Stimulated activated CD8-positive, alpha-beta memory T cell treated with anti-CD3 and anti-CD28 coated beads, Interleukin-7, amount 100 ng/mL, for 1 hour (primary cell): ENCODE data around the gene ASCC2.
"Not testable (repeated sequence)": the region's sequence is repeated elsewhere in the genome, so short reads cannot be mapped to it uniquely, and the experiment has no call there.

ENCODE experiments used
- DNase-seq, 2 donors: peaks; one replicate each; pipeline ENCODE4 v3.0.0-alpha.2; 2020; ENCODE audit warnings: low read depth in 2 of 2

Gene ASCC2

GRCh38 chr22:29754658-29755395 is 83.2 kb downstream of the ASCC2 start:
- DNase-seq, result not testable (repeated sequence)

- DNase-seq, result no peak
These were observed 84.0 kb downstream of the ASCC2 start for GRCh38 chr22:29753808-29754657.

DNA sequence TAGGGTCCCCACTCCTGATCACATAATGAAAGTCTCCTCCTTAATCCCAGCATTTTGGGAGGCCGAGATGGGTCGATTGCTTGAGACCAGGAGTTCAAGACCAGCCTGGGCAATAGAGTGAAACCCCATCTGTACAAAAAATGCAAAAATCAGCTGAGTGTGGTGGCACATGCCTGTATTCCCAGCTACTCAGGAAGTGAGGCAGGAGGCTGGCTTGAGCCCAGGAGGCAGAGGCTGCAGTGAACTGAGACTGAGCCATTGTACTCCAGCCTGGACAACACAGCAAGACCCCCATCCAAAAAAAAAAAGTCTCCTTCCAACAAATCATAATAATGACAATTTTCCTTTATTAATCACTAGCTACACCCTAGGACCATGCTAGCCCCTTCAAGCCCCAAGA is 86.4 kb downstream of the ASCC2 start:
- DNase-seq, result no peak

- no peak for DNase-seq
These were observed 87.2 kb downstream of the ASCC2 start for GRCh38 chr22:29750559-29751538.

GRCh38 chr22:29750029-29750428 is 88.0 kb downstream of the ASCC2 start:
- no peak for DNase-seq

- no peak for DNase-seq
These were observed 89.7 kb downstream of the ASCC2 start for GRCh38 chr22:29748248-29748893.

DNA sequence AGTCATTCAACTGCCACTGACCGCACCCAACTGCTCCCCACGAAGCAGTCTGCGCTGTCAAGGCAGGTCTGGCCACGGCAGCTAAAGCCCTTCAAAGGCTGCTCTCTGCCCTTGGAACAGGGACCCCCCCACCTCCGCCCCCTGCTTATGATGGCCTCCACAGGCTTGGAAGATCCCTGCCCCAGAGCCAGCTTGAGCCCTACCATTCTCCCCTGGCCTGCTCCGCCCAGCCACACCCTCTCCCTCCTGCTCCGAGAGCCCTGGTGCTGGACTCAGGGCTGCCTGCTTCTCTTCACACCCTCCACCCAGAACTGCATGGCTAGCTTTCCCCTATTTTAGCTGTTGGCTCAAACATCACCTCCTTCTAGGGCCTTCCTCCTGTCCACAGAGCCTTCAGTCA is 90.2 kb downstream of the ASCC2 start:
- no peak for DNase-seq

DNA sequence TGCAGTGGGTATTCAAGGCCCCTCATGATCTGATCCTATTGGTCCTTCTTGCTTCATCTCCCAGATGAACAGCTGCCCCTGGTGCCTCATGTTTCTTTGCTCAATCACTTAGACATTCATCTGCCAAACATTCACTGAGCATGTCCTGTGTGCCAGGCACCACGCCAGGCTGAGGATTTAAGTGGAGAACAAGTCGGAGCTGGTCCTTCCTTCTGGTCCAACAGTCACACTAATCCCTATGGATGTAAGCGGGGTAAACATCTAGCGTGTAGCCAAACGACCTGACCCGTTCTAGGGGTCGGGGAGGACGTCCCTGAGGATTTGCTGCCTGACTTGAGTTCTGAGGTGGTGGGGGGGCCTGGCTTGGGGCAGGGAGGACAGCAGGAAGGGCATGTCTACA is 93.2 kb downstream of the ASCC2 start:
- DNase-seq, result no peak

DNA sequence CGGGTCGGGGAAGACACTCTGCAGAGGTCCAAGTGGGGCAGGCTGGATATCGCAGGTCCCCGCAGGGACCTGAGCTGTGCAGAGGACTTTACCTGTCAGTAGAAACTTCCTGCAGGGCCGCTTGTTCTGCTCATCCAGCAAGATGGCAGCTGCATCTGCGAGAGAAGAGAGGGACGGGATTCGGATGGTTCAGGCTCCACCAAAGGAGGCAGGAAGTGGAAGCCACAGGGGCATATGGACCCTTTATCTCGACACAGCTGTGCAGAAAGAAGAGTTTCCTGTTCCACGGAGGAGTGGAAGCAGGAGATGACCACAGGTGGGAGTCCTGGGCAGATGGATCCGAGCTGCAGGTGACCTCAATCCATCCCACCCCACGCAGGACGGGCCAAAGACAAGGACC is 95.7 kb downstream of the ASCC2 start:
- DNase-seq, result no peak

- no peak for DNase-seq
These were observed 96.1 kb downstream of the ASCC2 start for GRCh38 chr22:29741926-29742325.

DNA sequence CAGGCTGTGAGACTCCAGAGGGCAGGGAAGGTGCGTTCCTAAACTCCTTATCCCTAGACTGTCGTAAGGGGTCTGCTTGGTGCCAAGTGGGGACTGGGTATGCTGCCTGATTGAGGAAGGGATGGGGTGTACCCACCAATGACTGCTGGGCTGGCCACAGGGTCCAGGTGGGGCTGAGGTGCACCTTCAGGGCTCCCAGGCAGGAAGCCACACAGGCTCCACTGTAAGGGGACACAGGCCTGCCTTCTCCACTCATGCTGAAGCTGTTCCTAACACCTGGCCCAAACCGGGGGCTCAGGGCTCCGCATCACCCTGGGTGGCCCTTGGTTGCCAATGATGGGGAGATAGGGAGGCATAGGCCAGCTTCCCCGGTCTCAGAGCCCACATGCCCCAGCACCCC is 97.9 kb downstream of the ASCC2 start:
- no peak for DNase-seq

DNA sequence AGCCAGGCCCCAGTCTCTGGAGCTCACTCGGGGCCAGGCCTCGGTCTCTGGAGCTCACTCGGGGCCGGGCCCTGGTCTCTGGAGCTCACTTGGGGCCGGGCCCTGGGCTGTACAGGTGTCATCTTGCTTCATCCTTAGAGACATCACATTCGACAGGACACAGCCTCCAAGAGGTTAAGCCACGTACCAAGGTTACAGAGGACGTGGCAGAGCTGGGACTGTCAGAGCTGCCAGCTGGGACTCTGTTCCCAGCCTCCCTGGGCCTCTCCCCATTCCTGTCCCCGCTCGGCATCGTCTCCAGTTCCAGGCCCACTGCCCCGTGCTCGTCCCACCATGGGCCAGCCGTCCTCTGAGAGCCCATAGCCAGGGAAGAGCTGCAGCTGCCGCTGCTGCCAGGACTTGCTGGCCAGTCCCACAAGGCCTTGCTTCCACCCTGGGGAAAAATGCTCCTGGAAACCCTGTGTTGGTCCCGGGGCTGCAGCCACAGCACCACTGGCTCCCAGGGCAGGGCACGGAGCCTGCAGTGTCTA is 98.7 kb downstream of the ASCC2 start:
- no peak for DNase-seq
